Activated CD8-positive, alpha-beta memory T cell treated with anti-CD3 and anti-CD28 coated beads, Interleukin-2, amount 50 U/mL, for 24 hours (primary cell): ENCODE results near the gene LAP3.
"Not testable (repeated sequence)": the region's sequence is repeated elsewhere in the genome, so short reads cannot be mapped to it uniquely, and the experiment has no call there.

Experiments used
- DNase-seq: peaks from one replicate; pipeline ENCODE4 v3.0.0-alpha.2; 2020; ENCODE audit errors: extremely low read depth

Gene LAP3

GRCh38 chr4:17576932-17577664 lies at the start of gene LAP3:
Gene LAP3, plus strand, starts transcription at chr4:17577198. Its CDS starts 268 bp downstream, at chr4:17577466.
- DNase-seq = peak; percentile 98

GRCh38 chr4:17528551-17529165 lies 48.3 kb upstream of the LAP3 start:
- no peak for DNase-seq

- DNase-seq = no peak
Observed at GRCh38 chr4:17531538-17532285, 45.3 kb upstream of the LAP3 start.

GRCh38 chr4:17534705-17535104 lies 42.3 kb upstream of the LAP3 start:
- no peak for DNase-seq

GRCh38 chr4:17535242-17535641 lies 41.8 kb upstream of the LAP3 start:
- DNase-seq = no peak

GRCh38 chr4:17535906-17536305 lies 41.1 kb upstream of the LAP3 start:
- no peak for DNase-seq

- not testable (repeated sequence) for DNase-seq
Observed at GRCh38 chr4:17537060-17537459, 39.9 kb upstream of the LAP3 start.

GRCh38 chr4:17544205-17544604 lies 32.8 kb upstream of the LAP3 start:
- no peak for DNase-seq

GRCh38 chr4:17544831-17545234 lies 32.2 kb upstream of the LAP3 start:
- no peak for DNase-seq

- no peak for DNase-seq
Observed at GRCh38 chr4:17545374-17546140, 31.4 kb upstream of the LAP3 start.

- no peak for DNase-seq
Observed at GRCh38 chr4:17546222-17546621, 30.8 kb upstream of the LAP3 start.

GRCh38 chr4:17546678-17547077 lies 30.3 kb upstream of the LAP3 start:
- no peak for DNase-seq

GRCh38 chr4:17550549-17550948 lies 26.4 kb upstream of the LAP3 start:
- no peak for DNase-seq

GRCh38 chr4:17552427-17552826 lies 24.6 kb upstream of the LAP3 start:
- no peak for DNase-seq

- no peak for DNase-seq
Observed at GRCh38 chr4:17554568-17554967, 22.4 kb upstream of the LAP3 start.

- no peak for DNase-seq
Observed at GRCh38 chr4:17556498-17556897, 20.5 kb upstream of the LAP3 start.

GRCh38 chr4:17557880-17558279 lies 19.1 kb upstream of the LAP3 start:
- DNase-seq = no peak

GRCh38 chr4:17558941-17559708 lies 17.9 kb upstream of the LAP3 start:
- no peak for DNase-seq

- DNase-seq = no peak
Observed at GRCh38 chr4:17559709-17560048, 17.3 kb upstream of the LAP3 start.

GRCh38 chr4:17560065-17560673 lies 16.8 kb upstream of the LAP3 start:
- DNase-seq = no peak
